ENCODE results near the gene HCN3.

- TF ChIP-seq CTCF (IDR thresholded peaks at IDR 0.05) (no peak), EP300 (IDR thresholded peaks at IDR 0.05) (no peak), POLR2A (IDR thresholded peaks at IDR 0.05) (no peak)
Measured at GRCh38 chr1:155285063-155285462, 7.8 kb downstream of the HCN3 start.
